GM21390 (cell line): ENCODE measurements around the gene SSBP4.

Experiments used
- ATAC-seq: cut with Tn5 transposase; IDR thresholded peaks from one replicate; pipeline ENCODE4 v1.9.1; 2021; ENCODE audit not compliant: unreplicated experiment

The SSBP4 gene

DNA sequence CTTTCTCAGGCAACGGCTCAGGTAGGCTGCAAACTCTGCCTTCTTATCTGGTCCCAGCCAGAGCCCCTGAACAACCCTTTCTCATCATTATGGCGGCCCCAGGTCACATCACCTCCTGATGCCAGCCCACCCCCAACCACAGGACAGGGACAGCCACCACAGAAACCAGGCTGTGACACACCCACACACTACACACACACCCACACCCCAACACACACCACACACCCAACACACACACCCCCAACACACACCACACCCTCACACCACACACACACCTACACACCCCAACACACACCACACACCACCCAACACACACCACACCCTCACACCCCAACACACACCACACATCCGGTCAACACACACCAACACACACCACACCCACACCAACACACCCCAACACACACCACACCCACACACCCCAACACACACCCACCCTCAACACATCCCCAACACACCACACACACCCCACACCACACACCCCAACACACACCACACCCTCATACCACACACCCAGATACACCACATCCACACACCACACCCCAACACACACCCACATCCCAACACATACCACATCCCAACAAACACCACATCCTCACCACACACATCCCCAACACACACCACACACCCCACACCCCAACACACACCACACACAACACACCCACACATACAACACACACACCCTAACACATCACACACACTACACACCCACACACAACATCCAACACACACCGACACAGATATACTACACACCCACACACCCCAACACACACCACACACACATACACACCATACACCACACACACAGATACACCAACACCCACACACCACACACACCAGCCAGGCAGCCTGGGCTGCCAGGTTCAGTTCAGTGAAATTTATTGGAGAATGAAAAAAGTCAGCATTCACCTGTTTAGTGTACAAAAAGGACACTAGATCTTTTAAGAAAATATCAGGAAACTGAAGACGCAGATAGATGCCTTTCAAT, 22.9 kb downstream of the SSBP4 start:
- no peak for ATAC-seq

DNA sequence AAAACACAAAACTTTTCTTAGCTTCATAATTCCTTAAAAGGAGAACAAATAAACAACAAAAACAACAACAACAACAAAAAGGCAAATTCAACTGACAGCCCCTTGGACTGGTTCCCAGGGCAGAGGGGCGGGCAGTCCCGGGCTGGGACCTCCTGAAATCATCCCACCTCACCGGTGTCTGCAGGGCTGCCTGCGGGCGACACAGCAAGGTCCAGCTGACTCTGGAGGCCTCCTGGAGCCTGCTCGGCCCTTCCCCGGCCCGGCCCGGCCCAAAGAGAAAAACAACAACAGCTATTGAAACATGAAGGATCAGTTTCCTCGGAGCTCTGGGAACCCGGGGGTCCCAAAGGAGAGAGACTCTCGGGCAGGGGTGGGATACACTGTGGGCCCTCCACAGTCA, 23.7 kb downstream of the SSBP4 start:
- ATAC-seq, result no peak

DNA sequence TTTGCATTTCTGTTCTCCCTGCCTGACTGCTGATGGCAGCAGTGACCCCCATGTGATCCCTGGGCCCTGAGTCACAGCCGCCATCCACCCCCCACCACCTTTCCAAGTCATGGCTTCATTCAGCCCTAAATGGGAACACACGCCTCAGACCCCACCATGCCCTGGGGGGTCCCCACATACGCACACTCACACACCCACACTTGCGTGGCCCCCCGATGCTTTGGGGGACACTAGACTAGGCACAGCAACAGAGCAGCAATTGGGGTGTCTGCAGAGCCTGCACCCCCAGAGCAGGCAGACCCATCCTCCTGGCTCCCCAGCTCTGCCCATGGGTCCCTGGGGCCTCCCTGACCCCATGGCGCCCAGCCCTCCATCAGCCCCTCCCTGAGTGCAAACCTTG, 24.2 kb downstream of the SSBP4 start:
- ATAC-seq, result no peak

DNA sequence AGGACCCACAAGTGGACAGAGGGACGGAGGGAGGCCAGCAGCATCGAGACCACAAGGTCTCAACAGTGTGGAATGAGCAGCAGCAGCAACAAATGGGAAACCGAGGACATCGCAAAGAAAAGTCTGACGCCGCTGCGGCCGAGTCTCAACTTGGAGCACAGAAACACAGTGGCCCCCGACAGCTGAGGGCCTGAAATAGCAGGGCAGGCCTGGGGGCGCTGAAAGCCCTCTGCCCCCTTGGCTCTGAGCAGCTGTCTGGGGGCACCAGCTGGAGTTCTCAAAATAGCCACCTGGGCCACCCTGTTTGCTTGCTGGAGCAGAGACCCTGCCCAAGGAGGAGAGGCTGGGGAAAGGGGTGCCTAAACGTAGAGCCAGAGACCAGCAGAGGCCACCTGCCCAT, 24.6 kb downstream of the SSBP4 start:
- ATAC-seq, result no peak

DNA sequence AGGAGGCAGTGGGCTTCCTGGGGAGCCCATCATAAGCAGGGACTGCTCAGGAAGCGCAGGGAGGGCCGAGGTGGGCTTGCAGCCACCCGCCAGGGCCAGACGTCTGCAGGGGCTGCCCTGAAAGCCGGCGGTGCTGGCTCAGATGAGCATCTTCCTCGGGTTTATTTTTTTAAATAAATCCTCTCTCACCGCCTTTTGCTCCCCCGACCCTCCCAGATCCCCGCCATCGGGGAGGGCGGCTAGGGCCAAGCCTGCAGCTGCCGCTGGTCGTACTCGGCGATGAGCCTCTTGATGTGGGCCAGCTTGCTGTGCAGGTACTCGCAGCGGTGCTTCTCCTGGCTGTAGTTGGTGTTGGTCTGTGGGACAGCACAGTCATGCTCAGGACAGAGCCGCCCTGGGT, 25.3 kb downstream of the SSBP4 start:
- no peak for ATAC-seq

DNA sequence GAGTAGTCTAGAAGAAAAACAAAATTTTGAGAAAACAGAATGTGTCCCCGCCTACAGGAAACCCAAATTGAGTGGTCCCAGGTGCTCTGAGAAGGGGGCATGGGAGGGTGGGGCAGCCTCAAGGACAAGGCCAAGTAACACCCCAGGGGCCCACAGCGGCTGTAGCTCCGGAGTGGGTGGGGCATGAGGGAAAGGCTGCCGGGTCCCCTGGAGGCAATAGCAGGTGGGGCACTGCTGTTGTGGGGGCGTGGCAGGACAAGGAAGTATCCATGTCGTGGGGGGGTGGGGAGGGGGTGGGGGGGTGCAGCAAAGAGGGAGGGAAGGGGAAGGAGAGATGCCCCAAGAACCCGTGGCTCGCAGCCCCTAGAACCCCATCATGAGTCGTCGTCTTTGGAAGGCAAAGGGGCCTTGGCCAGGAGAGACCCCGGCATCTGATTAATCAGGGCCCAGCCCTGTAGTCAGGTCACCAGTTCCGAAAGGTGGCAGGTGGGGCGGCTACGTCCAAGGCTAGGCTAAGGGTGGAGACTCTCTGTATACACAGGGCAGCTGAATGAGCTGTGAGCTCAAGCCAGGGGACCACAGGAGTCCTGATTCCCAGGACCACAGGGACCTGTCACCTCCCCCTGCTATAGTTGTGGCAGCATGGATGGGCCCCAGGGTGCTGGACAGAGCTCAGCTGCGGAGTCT, 26.2 kb downstream of the SSBP4 start:
- ATAC-seq, result no peak

DNA sequence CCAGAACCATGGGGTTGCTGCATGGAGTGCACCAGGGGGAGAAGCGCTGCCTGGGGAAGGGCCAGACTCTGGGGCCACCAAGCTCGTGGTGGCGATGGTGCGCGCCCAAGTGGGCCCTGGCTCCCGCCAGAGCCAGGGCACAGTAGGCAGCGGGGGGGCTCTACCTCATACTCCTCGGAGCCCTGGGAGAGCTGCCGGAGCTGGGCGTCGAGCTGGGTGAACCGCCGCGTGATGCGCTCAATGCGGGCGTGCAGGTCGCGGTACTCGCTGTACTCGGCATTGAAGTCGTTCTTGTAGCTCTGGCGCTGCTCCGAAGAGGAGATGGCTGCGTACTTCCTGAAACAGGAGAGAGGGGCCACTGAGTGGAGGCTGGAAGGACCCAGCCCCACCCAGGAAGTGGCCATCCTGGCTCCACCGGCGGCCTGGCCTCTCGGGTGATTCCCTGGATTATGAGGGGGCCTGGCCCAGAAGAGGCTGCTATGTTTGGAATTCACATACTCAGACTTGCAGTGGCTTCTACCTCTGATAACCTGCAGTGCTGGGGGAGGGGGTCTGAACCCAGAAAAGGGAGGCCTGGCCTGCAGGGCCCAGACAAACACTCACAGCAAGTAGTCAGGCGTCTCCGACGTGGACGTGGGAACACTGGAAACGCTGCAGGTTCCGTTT, 27.1 kb downstream of the SSBP4 start:
- no peak for ATAC-seq

DNA sequence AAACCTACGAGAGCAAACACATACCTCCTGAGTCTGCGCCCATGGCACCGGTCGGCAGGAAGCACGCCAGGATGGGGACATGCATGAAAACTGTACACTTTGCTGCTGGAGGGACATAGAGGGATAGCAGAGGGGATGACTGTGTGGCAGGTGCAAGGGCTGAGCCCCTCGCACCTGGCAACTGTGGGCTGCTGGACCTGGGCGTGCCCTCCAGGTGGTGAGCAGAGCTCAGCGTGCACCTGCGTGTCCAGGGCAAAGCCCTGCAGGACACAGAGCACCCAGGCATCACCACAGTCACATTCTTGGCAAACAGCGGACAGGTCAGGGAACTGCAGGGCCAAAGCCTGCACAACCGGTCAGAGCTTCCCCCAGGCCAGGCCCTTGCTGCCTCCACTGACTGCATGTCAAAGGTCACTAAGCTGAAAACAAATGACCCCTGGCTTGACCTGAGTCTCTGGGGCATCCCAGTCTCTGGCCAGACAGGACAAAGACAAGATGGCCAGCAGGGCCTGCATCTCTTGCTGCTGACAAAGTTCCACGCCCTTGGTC, 27.7 kb downstream of the SSBP4 start:
- ATAC-seq, result no peak

DNA sequence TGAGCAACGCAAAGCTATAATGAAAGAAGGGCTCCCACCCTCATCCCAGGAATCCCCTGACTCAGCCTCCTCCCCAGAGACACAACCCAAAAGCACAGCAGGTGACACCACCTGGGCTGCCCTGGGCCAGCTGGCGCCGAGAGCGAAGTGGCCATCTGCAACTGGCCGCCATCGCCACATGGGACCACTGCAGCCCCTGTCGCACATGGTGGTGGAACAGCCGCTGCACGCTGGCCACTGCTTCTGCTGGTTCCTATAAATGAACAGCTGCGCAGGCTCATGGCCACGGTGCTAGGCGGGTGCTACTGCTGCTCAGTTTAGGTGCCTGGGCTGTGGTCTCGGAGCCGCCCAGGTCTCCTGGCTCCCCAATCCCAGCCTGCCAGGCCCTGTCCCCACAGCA, 30.4 kb downstream of the SSBP4 start:
- ATAC-seq, result no peak

DNA sequence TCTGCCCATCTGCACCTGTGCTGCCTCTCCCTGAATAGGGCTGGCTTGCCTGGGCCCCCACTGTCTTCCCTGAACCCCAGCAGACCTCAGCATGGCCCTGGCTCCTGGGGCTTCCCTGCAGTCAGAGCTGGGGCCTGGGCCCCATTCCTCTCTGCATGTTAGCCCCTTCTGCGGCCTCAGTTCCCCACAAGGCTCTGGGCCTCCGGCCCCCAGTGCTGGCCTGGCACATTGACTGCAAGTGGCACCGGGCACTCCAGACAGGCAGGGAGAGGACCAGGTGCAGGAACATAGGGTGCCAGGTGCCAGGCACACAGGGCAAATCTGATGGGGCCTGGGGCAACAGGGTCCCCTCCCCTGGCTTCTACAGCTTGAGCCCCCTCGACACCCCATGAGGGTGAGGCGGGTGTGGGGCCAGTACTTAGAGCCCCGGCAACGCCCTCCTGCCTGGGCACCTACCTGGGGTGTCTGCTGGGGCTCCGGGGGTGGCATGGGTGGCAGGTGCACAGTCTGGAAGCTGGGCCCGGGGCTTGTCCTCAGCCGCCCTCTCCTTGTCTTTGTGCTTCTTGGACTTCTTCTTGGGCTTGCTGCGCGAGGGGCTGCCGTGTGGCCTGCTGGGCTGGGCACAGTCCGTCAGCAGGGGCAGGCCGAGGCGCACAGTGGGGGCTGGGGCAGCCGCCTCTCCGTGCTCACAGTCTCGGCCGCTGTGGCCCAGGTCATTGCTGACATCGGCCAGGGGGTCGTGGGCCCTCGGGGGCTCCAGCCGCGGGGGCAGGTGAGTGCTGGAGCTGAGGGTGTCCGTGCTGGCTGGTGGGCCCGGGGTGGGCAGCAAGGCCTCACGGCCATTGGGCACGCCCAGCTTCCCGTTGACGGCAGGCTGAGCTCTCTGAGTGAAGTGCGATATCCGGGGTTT, 31.1 kb downstream of the SSBP4 start:
- no peak for ATAC-seq

DNA sequence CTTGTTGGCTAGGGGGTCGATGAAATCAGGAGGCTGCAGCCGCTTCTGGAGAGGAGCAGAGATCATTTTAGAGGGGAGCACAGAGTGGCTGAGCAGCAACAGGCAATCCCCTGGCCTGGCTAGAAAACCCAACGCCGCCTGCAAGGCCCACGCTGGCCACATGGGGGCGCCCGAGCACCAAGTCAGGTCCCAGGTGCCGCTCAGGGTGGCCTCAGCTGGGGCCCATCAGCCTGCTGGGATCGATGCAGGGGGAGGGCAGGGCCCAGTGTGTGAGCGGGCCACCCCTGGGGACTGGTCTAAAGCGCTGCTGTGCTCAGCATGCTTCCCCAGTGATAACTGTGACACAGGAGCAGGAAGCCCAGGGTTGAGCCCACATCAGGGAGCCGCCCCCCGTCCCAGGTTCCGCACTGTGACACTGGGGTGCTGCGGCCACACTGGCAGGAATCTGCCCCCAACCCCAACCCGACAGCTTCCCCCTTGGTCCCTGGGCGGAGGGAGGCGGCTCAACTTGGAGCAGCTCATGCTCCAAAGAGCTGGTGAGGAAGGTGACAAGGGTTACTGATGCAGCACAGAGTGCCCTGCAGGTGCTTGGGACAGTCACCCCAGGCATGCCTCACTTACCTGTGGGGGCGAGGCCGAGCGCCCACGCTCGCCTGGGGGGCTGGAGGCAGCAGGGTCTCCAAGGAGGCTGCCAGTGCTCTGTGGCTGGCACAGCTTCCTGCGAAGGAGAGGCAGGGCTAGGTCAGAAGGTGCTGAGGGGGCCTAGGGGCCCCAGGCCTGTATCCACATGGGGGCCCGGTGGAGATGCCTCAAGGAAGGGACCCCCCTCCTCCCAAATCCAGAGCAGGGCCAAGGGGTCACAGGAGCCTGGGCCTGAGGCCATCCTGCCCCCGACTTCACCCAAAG, 32.0 kb downstream of the SSBP4 start:
- no peak for ATAC-seq

DNA sequence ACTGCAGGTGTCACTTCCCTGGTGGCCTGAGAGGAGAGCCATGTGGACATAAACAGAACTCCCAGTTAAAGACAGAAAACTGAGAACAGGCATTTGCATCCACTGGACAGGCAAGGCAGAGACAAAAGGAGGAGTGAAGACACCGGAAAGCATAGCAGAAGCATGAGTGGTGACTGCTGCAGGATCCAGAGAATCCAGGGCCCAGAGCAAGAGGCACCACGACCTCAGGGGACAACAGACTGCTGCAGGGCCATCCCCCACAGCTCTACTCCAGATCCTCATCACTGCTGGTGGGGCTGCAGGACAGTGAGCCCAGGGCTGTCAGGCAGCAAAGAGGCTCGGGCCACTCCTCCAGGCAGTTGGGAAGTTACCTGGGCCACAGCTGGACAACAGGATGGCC, 33.2 kb downstream of the SSBP4 start:
- ATAC-seq, result no peak

DNA sequence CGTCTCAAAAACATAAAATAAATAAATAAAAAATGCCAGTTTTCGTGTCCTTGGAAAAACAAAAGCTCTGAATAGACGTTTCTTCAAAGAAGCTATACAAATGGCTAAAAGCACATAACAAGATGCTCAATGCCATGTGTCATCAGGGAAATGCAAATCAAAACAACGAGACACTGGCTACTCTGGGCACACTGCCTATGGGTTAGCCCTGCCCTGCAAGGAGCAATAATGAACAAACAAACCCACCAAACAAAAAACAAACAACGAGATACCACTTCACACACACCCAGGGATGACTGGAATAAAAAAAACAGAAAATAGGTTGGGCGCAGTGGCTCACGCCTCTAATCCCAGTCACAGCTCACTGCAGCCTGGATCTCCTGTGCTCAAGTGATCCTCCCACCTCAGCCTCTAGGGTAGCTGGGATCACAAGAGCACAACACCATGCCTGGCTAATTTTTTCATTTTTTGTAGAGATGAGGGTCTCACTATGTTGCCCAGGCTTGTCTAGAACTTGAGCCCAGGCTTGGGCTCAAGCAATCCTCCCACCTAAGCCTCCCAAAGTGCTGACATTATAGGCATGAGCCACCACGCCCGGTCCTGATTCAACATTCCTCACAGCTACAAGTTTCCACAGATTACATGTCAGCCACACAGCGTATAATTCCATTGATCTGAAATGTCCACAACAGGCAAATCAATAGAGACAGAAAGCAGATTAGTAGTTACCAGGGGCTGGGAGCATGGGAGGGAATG, 34.2 kb downstream of the SSBP4 start:
- ATAC-seq, result no peak

DNA sequence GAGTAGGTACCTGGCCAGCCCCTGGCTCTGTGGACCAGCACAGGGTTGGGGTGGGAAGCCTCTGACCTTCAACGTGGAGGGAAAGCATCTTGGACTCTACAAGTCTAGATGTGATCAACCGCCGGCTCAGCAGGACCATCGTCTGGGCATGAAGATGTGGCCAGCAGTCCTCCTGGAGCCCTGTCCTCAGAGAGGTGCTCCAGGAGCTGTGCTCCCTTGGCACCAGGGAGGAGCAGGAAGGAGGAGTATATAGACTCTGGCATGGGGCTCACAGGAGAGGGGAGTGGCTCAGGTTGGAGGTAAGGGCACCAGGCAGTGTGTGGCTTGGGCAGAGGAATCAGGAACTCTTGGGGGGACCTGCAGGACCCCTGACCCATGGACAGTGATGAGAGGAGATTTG, 37.1 kb downstream of the SSBP4 start:
- no peak for ATAC-seq

DNA sequence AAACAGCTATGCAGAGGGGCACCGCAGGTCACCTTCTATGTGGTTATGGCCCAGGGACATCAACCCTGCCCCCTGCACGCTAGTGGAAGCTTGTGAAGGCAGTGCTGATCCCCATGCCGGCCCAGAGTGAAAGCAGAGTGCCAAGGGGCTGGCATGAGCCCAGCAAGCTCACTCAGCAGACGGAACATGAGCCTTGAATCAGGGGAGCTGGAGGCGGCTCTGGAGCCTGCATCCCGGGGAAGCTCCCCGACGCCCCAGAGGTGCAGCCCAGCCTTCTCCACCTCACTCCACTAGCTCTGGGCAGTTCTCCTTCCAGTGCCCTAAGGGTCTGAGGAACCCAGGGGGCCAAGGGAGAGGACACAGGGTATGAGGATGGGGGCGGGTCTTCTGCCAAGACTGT, 37.8 kb downstream of the SSBP4 start:
- ATAC-seq, result no peak

DNA sequence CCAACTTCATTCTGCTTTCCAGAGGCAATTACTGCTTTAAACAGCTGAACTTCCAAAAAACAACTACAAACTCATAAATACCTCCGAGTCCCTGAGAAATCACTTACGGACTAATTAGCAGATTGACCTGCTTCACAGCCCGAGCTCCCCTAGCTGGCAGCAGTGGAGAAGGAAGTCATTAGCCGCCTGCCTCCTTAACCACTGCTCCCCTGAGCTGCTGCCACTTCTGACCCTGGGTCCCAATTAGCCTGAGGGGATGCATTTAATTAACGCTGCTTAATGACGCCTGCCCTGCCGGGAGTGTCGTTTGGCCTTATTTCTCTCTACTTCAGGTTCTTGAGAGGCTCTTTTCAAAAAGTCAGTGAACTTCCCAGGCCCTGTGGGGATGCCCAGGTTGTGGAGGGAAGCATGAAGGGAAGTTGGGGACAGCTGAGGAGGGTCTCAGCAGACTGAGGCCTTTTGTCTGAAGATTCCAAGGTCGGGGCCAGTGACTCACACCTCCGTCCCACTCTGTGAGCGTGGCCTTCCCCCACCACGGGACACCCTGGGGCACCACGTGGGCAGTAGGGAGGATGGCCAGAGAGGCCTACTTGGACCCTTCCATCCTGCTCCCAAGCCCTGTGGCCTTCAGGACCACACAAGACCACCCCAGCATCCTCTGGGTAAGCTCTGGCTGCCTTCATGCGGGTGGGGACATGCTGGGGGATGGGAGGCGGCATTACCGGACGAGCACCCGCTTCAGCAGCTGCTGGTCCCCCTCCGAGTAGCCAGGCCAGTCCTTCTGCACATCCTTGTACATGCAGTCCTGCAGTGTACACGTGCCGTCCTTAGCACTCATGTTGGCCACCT, 38.5 kb downstream of the SSBP4 start:
- ATAC-seq, result no peak

DNA sequence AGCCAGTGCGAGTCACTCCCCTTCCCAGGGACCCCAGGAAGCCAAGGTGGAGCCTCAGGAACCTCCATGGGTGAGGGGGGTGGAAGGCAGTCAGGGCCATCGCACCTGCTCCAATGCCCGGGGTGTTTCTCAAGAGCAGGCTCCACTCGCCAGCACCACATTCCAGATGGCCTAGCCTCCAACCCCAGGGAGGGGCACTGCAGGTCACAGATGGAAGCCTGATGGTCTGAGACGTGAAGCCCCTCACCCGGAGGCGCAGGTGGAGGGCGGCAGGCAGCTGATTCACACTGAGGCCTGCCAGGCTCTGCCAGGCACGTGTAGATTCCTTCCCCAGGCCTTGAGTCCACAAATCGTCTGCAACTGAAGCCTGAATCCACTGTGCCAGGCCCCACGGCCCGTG, 41.7 kb downstream of the SSBP4 start:
- no peak for ATAC-seq

DNA sequence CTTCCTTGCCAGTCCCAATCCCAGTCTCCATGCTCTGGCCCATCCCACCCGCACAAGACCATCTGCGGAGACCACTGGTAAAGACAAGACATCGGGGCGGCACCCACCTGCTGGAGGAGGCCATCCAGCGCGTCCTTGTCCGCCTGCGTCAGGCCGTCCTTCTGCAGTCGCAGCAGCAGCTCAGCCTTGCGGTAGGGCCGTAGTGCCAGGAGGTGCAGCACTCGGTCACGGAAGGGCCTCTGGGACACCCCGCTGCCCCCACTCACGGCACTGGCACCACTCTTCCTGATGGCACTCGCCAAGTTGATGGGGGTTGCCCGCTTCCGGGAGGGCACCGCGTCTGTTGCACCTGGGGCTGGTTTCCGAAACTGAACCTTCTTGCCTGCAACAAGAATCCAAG, 42.3 kb downstream of the SSBP4 start:
- no peak for ATAC-seq
